MM.1S (cell line): ENCODE results near the gene TULP3.
A peak's percentile ranks its signal among the peaks of the same experiment; 100 is the strongest.

Experiments
- DNase-seq: peaks from one replicate; pipeline ENCODE4 v3.0.0-alpha.2; 2015
- H2AFZ ChIP-seq: fragments of 300-600 bp; sonication (generic); 2 replicates; pipeline ENCODE4 v1.6.0; 2016; ENCODE audit warnings: antibody characterized with exemption, low read length
- H3F3A ChIP-seq: fragments of 300-600 bp; sonication (generic); 2 replicates; pipeline ENCODE4 v1.6.1; 2016; ENCODE audit warnings: mild to moderate bottlenecking, antibody characterized with exemption, low read length, moderate library complexity, mixed read lengths; ENCODE audit not compliant: insufficient read depth
- H3K27ac ChIP-seq: fragments of 300-600 bp; sonication (generic); 2 replicates; pipeline ENCODE4 v1.5.1; 2016; ENCODE audit warnings: mild to moderate bottlenecking, low read length
- H3K27me3 ChIP-seq: fragments of 300-600 bp; sonication (generic); replicated peaks from 2 replicates; pipeline ENCODE4 v1.6.0; 2016; ENCODE audit warnings: low read length; ENCODE audit not compliant: insufficient read depth
- H3K36me3 ChIP-seq: fragments of 300-600 bp; sonication (generic); replicated peaks from 2 replicates; pipeline ENCODE4 v1.6.1; 2016; ENCODE audit warnings: mild to moderate bottlenecking, low read length, mixed read lengths; ENCODE audit not compliant: insufficient read depth
- H3K4me1 ChIP-seq: fragments of 300-600 bp; sonication (generic); 2 replicates; pipeline ENCODE4 v1.6.1; 2016; ENCODE audit warnings: low read length, mixed read lengths
- H3K4me2 ChIP-seq: fragments of 300-600 bp; sonication (generic); 2 replicates; pipeline ENCODE4 v1.6.0; 2016; ENCODE audit warnings: low read depth, low read length
- H3K4me3 ChIP-seq: fragments of 300-600 bp; sonication (generic); 2 replicates; pipeline ENCODE4 v1.5.1; 2016; ENCODE audit warnings: low read length, mixed read lengths
- H3K79me2 ChIP-seq: fragments of 300-600 bp; sonication (generic); 2 replicates; pipeline ENCODE4 v1.6.1; 2016; ENCODE audit warnings: mixed run types, low read length, mixed read lengths
- H3K9ac ChIP-seq: fragments of 300-600 bp; sonication (generic); 2 replicates; pipeline ENCODE4 v1.6.1; 2016; ENCODE audit warnings: low read length, mixed read lengths
- H3K9me2 ChIP-seq: fragments of 300-600 bp; sonication (generic); replicated peaks from 2 replicates; pipeline ENCODE4 v1.6.1; 2016; ENCODE audit warnings: mild to moderate bottlenecking, low read length, mixed read lengths; ENCODE audit not compliant: insufficient read depth
- H3K9me3 ChIP-seq: fragments of 300-600 bp; sonication (generic); replicated peaks from 2 replicates; pipeline ENCODE4 v1.6.1; 2016; ENCODE audit warnings: mild to moderate bottlenecking, low read length, mixed read lengths; ENCODE audit not compliant: insufficient read depth
- H4K20me1 ChIP-seq: fragments of 300-600 bp; sonication (generic); 2 replicates; pipeline ENCODE4 v1.6.1; 2016; ENCODE audit warnings: mild to moderate bottlenecking, low read length, moderate library complexity, mixed read lengths; ENCODE audit not compliant: insufficient read depth
- EZH2 ChIP-seq: fragments of 300-600 bp; sonication (generic); optimal IDR thresholded peaks from 2 replicates; pipeline ENCODE3; 2017; ENCODE audit warnings: low read depth, mild to moderate bottlenecking, antibody characterized with exemption, low read length, mixed read lengths
- EZH2phosphoT487 ChIP-seq: fragments of 300-600 bp; sonication (generic); IDR thresholded peaks from 2 replicates; pipeline ENCODE4 v1.6.1; 2018; ENCODE audit warnings: antibody characterized with exemption, low read length
- TF ChIP-seq, protein P1 (sequence below): fragments of 300-600 bp; sonication (generic); IDR thresholded peaks from 2 replicates; pipeline ENCODE4 v1.5.1; 2016; ENCODE audit warnings: antibody characterized with exemption, low read length, mixed read lengths

TULP3 gene

GRCh38 chr12:2877047-2877952 is 13.4 kb upstream of the TULP3 start, which contains the start of the genes FOXM1 and RHNO1:
Gene FOXM1 (minus strand): TSS chr12:2877174. CDS start chr12:2874478, 2,696 bp downstream.
Gene RHNO1 (plus strand): TSS chr12:2877223. CDS start chr12:2885367, 8,144 bp downstream.
- Histone ChIP-seq H3K9me2 (no peaks in the 10 kb centered on the region), H3F3A (peaks cover 6% of the 10 kb centered on the region), H2AFZ (peak within 1 kb of the TSS; percentile 94), H3K27ac (peak within 1 kb of the TSS; percentile 69), H3K4me1 (peaks cover 9% of the 10 kb centered on the region; the same call in 1 of the 2 replicates), H3K4me3 (peak within 1 kb of the TSS; percentile 91), H3K27me3 (no peaks in the 10 kb centered on the region), H3K9me3 (no peaks in the 10 kb centered on the region), H4K20me1 (no peaks in the 10 kb centered on the region), H3K9ac (peak within 1 kb of the TSS; percentile 86), H3K4me2 (peak within 1 kb of the TSS; percentile 99), H3K79me2 (peaks cover 93% of the 10 kb centered on the region), H3K36me3 (no peaks in the 10 kb centered on the region; the same call in 1 of the 2 replicates)
- no peak for TF ChIP-seq EZH2phosphoT487
- TF ChIP-seq EZH2 = no peak
- DNase-seq = peak; percentile 91

DNA sequence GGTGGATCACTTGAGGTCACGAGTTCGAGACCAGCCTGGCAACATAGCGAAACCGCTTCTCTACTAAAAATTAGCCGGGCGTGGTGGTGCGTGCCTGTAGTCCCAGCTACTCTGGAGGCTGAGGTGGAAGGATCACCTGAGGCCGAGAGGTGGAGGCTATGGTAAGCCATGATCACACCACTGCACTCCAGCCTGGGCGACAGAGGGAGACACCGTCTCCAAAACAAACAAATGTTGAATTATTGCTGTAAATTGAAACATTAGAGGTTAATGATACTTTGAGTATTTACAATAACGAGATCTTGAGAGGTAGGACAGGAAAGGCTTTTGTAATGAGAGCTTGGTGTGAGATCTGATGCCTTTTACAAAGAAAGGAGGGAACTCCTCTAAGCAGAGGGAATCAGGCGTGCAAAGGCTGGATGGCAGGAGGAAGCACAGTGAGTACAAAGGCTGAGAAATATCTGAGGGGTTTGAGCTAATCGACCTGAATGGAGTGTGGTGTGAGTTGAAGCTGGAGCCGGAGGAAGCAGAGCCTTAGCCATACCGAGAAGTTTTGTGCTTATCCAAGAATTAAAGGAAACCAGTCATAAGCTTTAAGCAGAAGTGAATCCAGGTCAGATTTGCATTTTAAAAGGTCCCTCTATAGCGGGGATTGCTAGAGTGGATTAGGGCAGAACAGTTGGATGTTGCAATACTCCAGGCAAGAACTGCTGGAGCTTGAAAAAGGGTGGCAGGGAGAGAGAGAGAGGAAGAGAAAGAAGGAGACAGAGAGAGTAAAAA is 12.5 kb upstream of the TULP3 start:
- Histone ChIP-seq H3K4me1 (peaks cover 9% of the 10 kb centered on the region; the same call in 1 of the 2 replicates), H3K79me2 (peaks cover 94% of the 10 kb centered on the region), H3K36me3 (no peaks in the 10 kb centered on the region; the same call in 1 of the 2 replicates), H3K4me2 (peak overlapping the region; percentile 64), H4K20me1 (no peaks in the 10 kb centered on the region), H3K9ac (peak overlapping the region; percentile 86), H3K27me3 (no peaks in the 10 kb centered on the region), H3K9me2 (no peaks in the 10 kb centered on the region), H3K4me3 (peak overlapping the region; percentile 91), H3K27ac (peak overlapping the region; percentile 61; the same call in 1 of the 2 replicates), H2AFZ (0 out of 2 replicates have a peak overlapping the region, but pooled peaks have one; percentile 2), H3F3A (peaks cover 6% of the 10 kb centered on the region), H3K9me3 (no peaks in the 10 kb centered on the region)
- no peak for DNase-seq
- TF ChIP-seq EZH2 = no peak
- TF ChIP-seq EZH2phosphoT487 = no peak
- TF ChIP-seq, protein P1, sequence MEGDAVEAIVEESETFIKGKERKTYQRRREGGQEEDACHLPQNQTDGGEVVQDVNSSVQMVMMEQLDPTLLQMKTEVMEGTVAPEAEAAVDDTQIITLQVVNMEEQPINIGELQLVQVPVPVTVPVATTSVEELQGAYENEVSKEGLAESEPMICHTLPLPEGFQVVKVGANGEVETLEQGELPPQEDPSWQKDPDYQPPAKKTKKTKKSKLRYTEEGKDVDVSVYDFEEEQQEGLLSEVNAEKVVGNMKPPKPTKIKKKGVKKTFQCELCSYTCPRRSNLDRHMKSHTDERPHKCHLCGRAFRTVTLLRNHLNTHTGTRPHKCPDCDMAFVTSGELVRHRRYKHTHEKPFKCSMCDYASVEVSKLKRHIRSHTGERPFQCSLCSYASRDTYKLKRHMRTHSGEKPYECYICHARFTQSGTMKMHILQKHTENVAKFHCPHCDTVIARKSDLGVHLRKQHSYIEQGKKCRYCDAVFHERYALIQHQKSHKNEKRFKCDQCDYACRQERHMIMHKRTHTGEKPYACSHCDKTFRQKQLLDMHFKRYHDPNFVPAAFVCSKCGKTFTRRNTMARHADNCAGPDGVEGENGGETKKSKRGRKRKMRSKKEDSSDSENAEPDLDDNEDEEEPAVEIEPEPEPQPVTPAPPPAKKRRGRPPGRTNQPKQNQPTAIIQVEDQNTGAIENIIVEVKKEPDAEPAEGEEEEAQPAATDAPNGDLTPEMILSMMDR = no peak

DNA sequence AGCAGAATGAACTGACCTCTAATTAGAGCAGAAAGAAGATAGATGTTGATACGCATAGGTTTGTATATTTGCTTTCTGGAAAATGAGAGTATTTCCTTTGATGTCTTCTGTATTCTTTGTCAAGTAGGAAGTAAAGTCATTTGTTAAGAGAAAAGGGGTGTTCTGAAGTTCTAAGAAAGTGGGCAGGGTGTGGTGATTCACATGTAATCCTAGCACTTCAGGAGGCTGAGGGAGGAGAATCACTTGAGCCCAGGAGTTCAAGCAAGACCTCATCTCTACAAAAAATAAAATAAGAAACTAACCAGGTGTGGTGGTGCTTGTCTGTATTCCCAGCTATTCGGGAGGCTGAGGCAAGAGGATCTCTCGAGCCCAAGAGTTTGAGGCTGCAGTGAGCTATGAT is 10.8 kb upstream of the TULP3 start:
- Histone ChIP-seq H3K9ac (no peak overlapping the region), H3K9me3 (no peaks in the 10 kb centered on the region), H3F3A (peaks cover 6% of the 10 kb centered on the region), H4K20me1 (no peaks in the 10 kb centered on the region), H3K27me3 (no peaks in the 10 kb centered on the region), H3K4me1 (peaks cover 9% of the 10 kb centered on the region; the same call in 1 of the 2 replicates), H3K4me3 (no peak overlapping the region), H3K4me2 (no peak overlapping the region), H3K79me2 (peaks cover 83% of the 10 kb centered on the region), H3K36me3 (no peaks in the 10 kb centered on the region), H3K9me2 (no peaks in the 10 kb centered on the region), H2AFZ (no peak overlapping the region), H3K27ac (no peak overlapping the region)
- TF ChIP-seq EZH2phosphoT487 = no peak
- no peak for TF ChIP-seq EZH2
- TF ChIP-seq, protein P1 = no peak
- no peak for DNase-seq
